GM23338 (cell line): ENCODE measurements around the gene POSTN. TPM values are rescaled to one million over a fixed set of nuclear protein-coding genes. Genes with fewer than 3 reads are reported as not detected.

Source experiments
- ATAC-seq: fragments of 200-7000 bp; cut with Tn5 transposase; 3 replicates; pipeline ENCODE4 v1.9.1; 2020
- DNase-seq: peaks from one replicate; pipeline ENCODE4 v3.0.0-alpha.2; 2015; ENCODE audit warnings: low spot score
- H2AFZ ChIP-seq: fragments of 200-600 bp; sonication (generic); 2 replicates; pipeline ENCODE4 v1.8.0; 2016; ENCODE audit warnings: antibody characterized with exemption, mild to moderate bottlenecking, moderate library complexity
- H3F3A ChIP-seq: fragments of 200-600 bp; sonication (generic); replicated peaks from 2 replicates; pipeline ENCODE4 v1.8.0; 2017; ENCODE audit warnings: antibody characterized with exemption, mixed run types, low read depth
- H3K27ac ChIP-seq: fragments of 200-600 bp; sonication (generic); 2 replicates; pipeline ENCODE4 v1.6.1; 2016; ENCODE audit warnings: low read depth
- H3K27me3 ChIP-seq: fragments of 200-600 bp; sonication (generic); 2 replicates; pipeline ENCODE4 v1.8.0; 2016; ENCODE audit warnings: mild to moderate bottlenecking, mixed run types, moderate library complexity; ENCODE audit not compliant: insufficient read depth
- H3K36me3 ChIP-seq: fragments of 200-600 bp; sonication (generic); 2 replicates; pipeline ENCODE4 v1.8.0; 2016; ENCODE audit warnings: mild to moderate bottlenecking; ENCODE audit not compliant: insufficient read depth
- H3K4me1 ChIP-seq: fragments of 200-600 bp; sonication (generic); 2 replicates; pipeline ENCODE4 v1.8.0; 2016; ENCODE audit warnings: mild to moderate bottlenecking, moderate library complexity; ENCODE audit not compliant: insufficient read depth
- H3K4me2 ChIP-seq: fragments of 200-600 bp; sonication (generic); 2 replicates; pipeline ENCODE4 v1.7.1; 2017; ENCODE audit warnings: mixed run types
- H3K4me3 ChIP-seq: fragments of 200-600 bp; sonication (generic); 2 replicates; pipeline ENCODE4 v1.6.1; 2016; ENCODE audit warnings: mixed run types
- H3K79me2 ChIP-seq: fragments of 200-600 bp; sonication (generic); replicated peaks from 2 replicates; pipeline ENCODE4 v1.8.0; 2017; ENCODE audit warnings: mild to moderate bottlenecking; ENCODE audit not compliant: insufficient read depth
- H3K9me2 ChIP-seq: fragments of 200-600 bp; sonication (generic); 2 replicates; pipeline ENCODE4 v1.8.0; 2017; ENCODE audit not compliant: insufficient read depth
- H4K20me1 ChIP-seq: fragments of 200-600 bp; sonication (generic); replicated peaks from 2 replicates; pipeline ENCODE4 v1.8.0; 2017; ENCODE audit warnings: mild to moderate bottlenecking; ENCODE audit not compliant: insufficient read depth
- H3K27ac Mint-ChIP-seq: 2 replicates; pipeline ENCODE4 v1.8.0; 2020; ENCODE audit warnings: inconsistent platforms, mild to moderate bottlenecking, moderate library complexity, mixed read lengths
- H3K27me3 Mint-ChIP-seq: 3 replicates; pipeline ENCODE4 v1.8.0; 2022; ENCODE audit warnings: low read depth, mild to moderate bottlenecking, moderate library complexity, mixed read lengths, inconsistent platforms; ENCODE audit not compliant: insufficient read depth, poor library complexity
- H3K36me3 Mint-ChIP-seq: 3 replicates; pipeline ENCODE4 v1.8.0; 2021; ENCODE audit warnings: low read depth, mild to moderate bottlenecking, inconsistent platforms, moderate library complexity, mixed read lengths
- H3K4me1 Mint-ChIP-seq: 3 replicates; pipeline ENCODE4 v1.8.0; 2020; ENCODE audit warnings: mild to moderate bottlenecking, inconsistent platforms, mixed read lengths
- H3K4me3 Mint-ChIP-seq: 3 replicates; pipeline ENCODE4 v1.8.0; 2021; ENCODE audit warnings: moderate library complexity, mild to moderate bottlenecking, inconsistent platforms, mixed read lengths
- H3K9me3 Mint-ChIP-seq: 3 replicates; pipeline ENCODE4 v1.8.0; 2020; ENCODE audit warnings: moderate library complexity, mild to moderate bottlenecking, inconsistent platforms, mixed read lengths
- CREB1 ChIP-seq: fragments of 250-450 bp; sonication (Bioruptor Pico); IDR thresholded peaks from 2 replicates; pipeline ENCODE4 v1.5.0; 2020; ENCODE audit warnings: low read depth, mild to moderate bottlenecking, moderate library complexity
- CTCF ChIP-seq, 2 experiments: fragments of 200-600 bp in 1 of 2; sonication (generic) in 1 of 2; conservative IDR thresholded peaks; 2 replicates each; pipeline versions ENCODE4 v1.5.1 to v1.6.1; 2016 to 2017; ENCODE audit warnings: antibody characterized with exemption in 2 of 2, low read depth in 2 of 2, mild to moderate bottlenecking in 2 of 2, moderate library complexity in 1 of 2
- ETS1 ChIP-seq: IDR thresholded peaks from 2 replicates; pipeline ENCODE4 v1.6.1; 2016; ENCODE audit warnings: antibody characterized with exemption
- EZH2 ChIP-seq: fragments of 200-600 bp; sonication (generic); IDR thresholded peaks from one replicate; pipeline ENCODE4 v1.8.0; 2017; ENCODE audit warnings: antibody characterized with exemption, mild to moderate bottlenecking, low read depth; ENCODE audit not compliant: unreplicated experiment
- EZH2phosphoT487 ChIP-seq: fragments of 200-600 bp; sonication (generic); IDR thresholded peaks from one replicate; pipeline ENCODE4 v1.8.1; 2018; ENCODE audit warnings: antibody characterized with exemption; ENCODE audit not compliant: unreplicated experiment
- JUNB ChIP-seq: IDR thresholded peaks from one replicate; pipeline ENCODE4 v1.6.1; 2016; ENCODE audit warnings: antibody characterized with exemption; ENCODE audit not compliant: unreplicated experiment
- NANOG ChIP-seq: IDR thresholded peaks from 2 replicates; pipeline ENCODE4 v1.6.1; 2016; ENCODE audit warnings: antibody characterized with exemption, borderline replicate concordance
- POLR2AphosphoS5 ChIP-seq: IDR thresholded peaks from 2 replicates; pipeline ENCODE4 v1.6.1; 2016; ENCODE audit warnings: antibody characterized with exemption, low read depth
- REST ChIP-seq: IDR thresholded peaks from one replicate; pipeline ENCODE4 v1.6.1; 2018; ENCODE audit warnings: antibody characterized with exemption; ENCODE audit not compliant: unreplicated experiment
- STAT1 ChIP-seq: IDR thresholded peaks from one replicate; pipeline ENCODE4 v1.6.1; 2016; ENCODE audit warnings: antibody characterized with exemption; ENCODE audit not compliant: unreplicated experiment
- ZNF114 ChIP-seq: fragments of 250-450 bp; sonication (Bioruptor Pico); IDR thresholded peaks from 2 replicates; pipeline ENCODE4 v1.5.0; 2020; ENCODE audit warnings: mild to moderate bottlenecking, moderate library complexity
- ZNF331 ChIP-seq: fragments of 250-450 bp; sonication (Bioruptor Pico); IDR thresholded peaks from 2 replicates; pipeline ENCODE4 v1.5.0; 2020; ENCODE audit warnings: low read depth, mild to moderate bottlenecking, moderate library complexity
- ZNF462 ChIP-seq: fragments of 250-450 bp; sonication (Bioruptor Pico); IDR thresholded peaks from 2 replicates; pipeline ENCODE4 v1.5.0; 2020; ENCODE audit warnings: mild to moderate bottlenecking, moderate library complexity
- polyA plus RNA-seq: library from polyadenylated mRNA; unstranded; fragments of >200 nt; fragmentation: Nextera tagmentation; extraction: Ambion mirVana; gene quantifications from 2 replicates; pipeline ENCODE4 v1.2.1, GENCODE V29; 2016
- total RNA-seq: library from RNA; depleted of rRNA; stranded (reverse); fragments of >200 nt; shearing (Covaris generic); gene quantifications from 2 replicates; pipeline ENCODE4 v1.2.3, GENCODE V29; 2014

POSTN gene
- total and polyA plus RNA-seq, 2 experiments from 2014 or later, result 0.21 to 0.31 TPM

- Histone ChIP-seq H3K4me2 (no peak overlapping the region), H3F3A (no peaks in the 10 kb centered on the region), H3K4me3 (no peak overlapping the region), H4K20me1 (no peaks in the 10 kb centered on the region), H3K36me3 (no peaks in the 10 kb centered on the region), H3K27ac (no peak overlapping the region), H3K27me3 (no peaks in the 10 kb centered on the region), H3K4me1 (no peaks in the 10 kb centered on the region), H3K9me2 (no peaks in the 10 kb centered on the region), H2AFZ (no peak overlapping the region), H3K79me2 (no peaks in the 10 kb centered on the region)
- ATAC-seq (no peak), DNase-seq (no peak)
- H3K4me1 Mint-ChIP-seq, result 0 out of 3 replicates have a peak, but pooled peaks cover 2% of the 10 kb centered on the region
- TF ChIP-seq EZH2phosphoT487 (no peak), ZNF331 (CRISPR knock-in tag) (no peak), CREB1 (CRISPR knock-in tag) (no peak), EZH2 (no peak), POLR2AphosphoS5 (no peak), ZNF462 (CRISPR knock-in tag) (no peak), ETS1 (no peak), ZNF114 (no peak), REST (no peak), JUNB (no peak), NANOG (no peak), CTCF (conservative IDR thresholded peaks at IDR 0.05; ENCODE audit: low read depth in 2 of 2) (no peak), STAT1 (no peak)
- peaks cover 3% of the 10 kb centered on the region; the same call in 1 of the 3 replicates for H3K9me3 Mint-ChIP-seq
- H3K4me3 Mint-ChIP-seq, result no peak overlapping the region
- H3K27me3 Mint-ChIP-seq, result no peaks in the 10 kb centered on the region
- H3K27ac Mint-ChIP-seq, result no peak overlapping the region
- peaks cover 3% of the 10 kb centered on the region; the same call in 1 of the 3 replicates for H3K36me3 Mint-ChIP-seq
Measured at GRCh38 chr13:37534676-37535075, 63.9 kb downstream of the POSTN start.
